PC-3 (cell line): ENCODE data around the gene DUSP8. TPM values are rescaled to one million over a fixed set of nuclear protein-coding genes. Genes with fewer than 3 reads are reported as not detected.

ENCODE experiments used
- ATAC-seq: fragments of 200-7000 bp; cut with Tn5 transposase; 2 replicates; pipeline ENCODE4 v1.9.1; 2020; ENCODE audit warnings: mild to moderate bottlenecking, moderate library complexity
- BruUV-seq: library from RNA; stranded (reverse); fragments of 400-500 nt; replicated peaks from 2 replicates; lab custom pipeline; 2021; lab: Mats Ljungman, UMichigan
- CTCF ChIA-PET: fragments of 300-600 bp; sonication (Branson Sonifier 250); formaldehyde crosslinking; loops from one replicate; lab custom pipeline; 2022; ENCODE audit warnings: antibody characterized with exemption; lab: Charles Lee
- POLR2A ChIA-PET: fragments of 300-600 bp; sonication (Branson Sonifier 250); formaldehyde crosslinking; loops from one replicate; lab custom pipeline; 2022; ENCODE audit warnings: antibody characterized with exemption; ENCODE audit not compliant: unreplicated experiment; lab: Charles Lee
- DNase-seq: peaks from one replicate; pipeline ENCODE4 v3.0.0-alpha.2; 2015
- H2AFZ ChIP-seq: fragments of 300-600 bp; sonication (generic); 2 replicates; pipeline ENCODE4 v1.6.0; 2016; ENCODE audit warnings: antibody characterized with exemption, low read length
- H3F3A ChIP-seq: fragments of 300-600 bp; sonication (generic); one replicate; pipeline ENCODE4 v1.6.0; 2017; ENCODE audit warnings: antibody characterized with exemption, low read length, control low read depth, mild to moderate bottlenecking; ENCODE audit not compliant: unreplicated experiment
- H3K27ac ChIP-seq: fragments of 300-600 bp; sonication (generic); 2 replicates; pipeline ENCODE4 v1.5.1; 2016; ENCODE audit warnings: mild to moderate bottlenecking, low read length
- H3K27me3 ChIP-seq: fragments of 300-600 bp; sonication (generic); 2 replicates; pipeline ENCODE4 v1.6.1; 2016; ENCODE audit warnings: low read length, mixed read lengths
- H3K36me3 ChIP-seq: fragments of 300-600 bp; sonication (generic); 2 replicates; pipeline ENCODE4 v1.6.1; 2016; ENCODE audit warnings: low read depth, mixed run types, low read length, mixed read lengths
- H3K4me1 ChIP-seq: fragments of 300-600 bp; sonication (generic); 2 replicates; pipeline ENCODE4 v1.5.1; 2016; ENCODE audit warnings: low read length; ENCODE audit not compliant: insufficient read depth
- H3K4me2 ChIP-seq: fragments of 300-600 bp; sonication (generic); 2 replicates; pipeline ENCODE4 v1.6.0; 2016; ENCODE audit warnings: low read length
- H3K4me3 ChIP-seq: fragments of 300-600 bp; sonication (generic); 2 replicates; pipeline ENCODE4 v1.5.1; 2016; ENCODE audit warnings: mild to moderate bottlenecking, low read length, mixed read lengths
- H3K79me2 ChIP-seq: fragments of 300-600 bp; sonication (generic); 2 replicates; pipeline ENCODE4 v1.6.1; 2017; ENCODE audit warnings: low read length, mixed read lengths
- H3K9ac ChIP-seq: fragments of 300-600 bp; sonication (generic); 2 replicates; pipeline ENCODE4 v1.6.0; 2016; ENCODE audit warnings: mild to moderate bottlenecking, low read length
- H3K9me2 ChIP-seq: fragments of 300-600 bp; sonication (generic); replicated peaks from 2 replicates; pipeline ENCODE4 v1.6.1; 2016; ENCODE audit warnings: mixed run types, low read length, mixed read lengths
- H3K9me3 ChIP-seq: fragments of 300-600 bp; sonication (generic); 2 replicates; pipeline ENCODE4 v1.6.1; 2016; ENCODE audit warnings: low read length, mixed read lengths
- H4K20me1 ChIP-seq: fragments of 300-600 bp; sonication (generic); 2 replicates; pipeline ENCODE4 v1.6.1; 2016; ENCODE audit warnings: low read length, mixed read lengths
- CTCF ChIP-seq: fragments of 300-600 bp; sonication (generic); conservative IDR thresholded peaks from 2 replicates; pipeline ENCODE4 v1.5.1; 2017; ENCODE audit warnings: antibody characterized with exemption, low read depth, mild to moderate bottlenecking, low read length
- EZH2 ChIP-seq: fragments of 300-600 bp; sonication (generic); IDR thresholded peaks from one replicate; pipeline ENCODE4 v1.6.1; 2017; ENCODE audit warnings: antibody characterized with exemption, mild to moderate bottlenecking, low read length; ENCODE audit not compliant: unreplicated experiment
- EZH2phosphoT487 ChIP-seq: fragments of 300-600 bp; sonication (generic); IDR thresholded peaks from 2 replicates; pipeline ENCODE4 v1.6.1; 2018; ENCODE audit warnings: mild to moderate bottlenecking, antibody characterized with exemption, low read length, borderline replicate concordance
- intact Hi-C: fragments of 100-400 bp; cut with micrococcal nuclease; formaldehyde crosslinking; loops from 2 replicates; pipeline ENCODE4 v1.9.0; 2023
- total RNA-seq: library from RNA; depleted of rRNA; stranded (reverse); fragments of >200 nt; gene quantifications from 2 replicates; pipeline ENCODE4 v1.2.3, GENCODE V29; 2014

The DUSP8 gene
- total RNA-seq, 1 experiment from 2014 or later, result 2.6 TPM

GRCh38 chr11:1509626-1510255 lies 62.3 kb downstream of the DUSP8 start:
- intact Hi-C loops, result loop anchor here (10.0 kb wide), 1 partner anchor 395 kb away; no protein-coding TSS in a partner anchor

GRCh38 chr11:1508986-1509385 lies 63.1 kb downstream of the DUSP8 start:
- H3K27me3 ChIP-seq, result no peaks in the 10 kb centered on the region
- peaks cover 41% of the 10 kb centered on the region for H3K79me2 ChIP-seq
- H2AFZ ChIP-seq, result no peak overlapping the region
- H3K4me1 ChIP-seq, result no peaks in the 10 kb centered on the region
- TF ChIP-seq CTCF (no peak), EZH2phosphoT487 (no peak), EZH2 (no peak)
- CTCF ChIA-PET, result no interaction called here
- POLR2A ChIA-PET, result no interaction called here
- no peak overlapping the region for H3K4me3 ChIP-seq
- no TSS peak for BruUV-seq
- H4K20me1 ChIP-seq, result peaks cover 15% of the 10 kb centered on the region; the same call in 1 of the 2 replicates
- no peak for DNase-seq
- H3K9me2 ChIP-seq, result no peaks in the 10 kb centered on the region
- H3F3A ChIP-seq, result no peaks in the 10 kb centered on the region
- intact Hi-C loops, result no loop called here
- H3K27ac ChIP-seq, result no peak overlapping the region
- H3K9me3 ChIP-seq, result no peaks in the 10 kb centered on the region
- no peak overlapping the region for H3K4me2 ChIP-seq
- H3K9ac ChIP-seq, result no peak overlapping the region
- no peaks in the 10 kb centered on the region for H3K36me3 ChIP-seq
- no peak for ATAC-seq

More at GRCh38 chr11:1509626-1510255, 62.3 kb downstream of the DUSP8 start:
- no TSS peak for BruUV-seq
- Histone ChIP-seq H4K20me1 (peaks cover 21% of the 10 kb centered on the region; the same call in 1 of the 2 replicates), H3K36me3 (no peaks in the 10 kb centered on the region), H3K79me2 (peaks cover 48% of the 10 kb centered on the region), H2AFZ (no peak overlapping the region), H3K4me2 (no peak overlapping the region), H3K9ac (no peak overlapping the region), H3K9me2 (no peaks in the 10 kb centered on the region), H3K9me3 (no peaks in the 10 kb centered on the region), H3K4me1 (no peaks in the 10 kb centered on the region), H3K27me3 (no peaks in the 10 kb centered on the region), H3F3A (no peaks in the 10 kb centered on the region), H3K27ac (no peak overlapping the region), H3K4me3 (no peak overlapping the region)
- ATAC-seq (no peak), DNase-seq (no peak)
- ChIA-PET POLR2A (no interaction called here), CTCF (no interaction called here)
- TF ChIP-seq CTCF (no peak), EZH2phosphoT487 (no peak), EZH2 (no peak)

- Histone ChIP-seq H3K4me1 (no peaks in the 10 kb centered on the region), H3K9me3 (no peaks in the 10 kb centered on the region), H3K9me2 (no peaks in the 10 kb centered on the region), H3K79me2 (peaks cover 36% of the 10 kb centered on the region), H3K27me3 (no peaks in the 10 kb centered on the region), H3K9ac (no peak overlapping the region), H3K4me3 (no peak overlapping the region), H4K20me1 (peaks cover 11% of the 10 kb centered on the region; the same call in 1 of the 2 replicates), H3K36me3 (no peaks in the 10 kb centered on the region), H3K4me2 (no peak overlapping the region), H3F3A (no peaks in the 10 kb centered on the region), H3K27ac (no peak overlapping the region), H2AFZ (no peak overlapping the region)
- ChIA-PET CTCF (no interaction called here), POLR2A (no interaction called here)
- DNase-seq (no peak), ATAC-seq (no peak)
- intact Hi-C loops, result no loop called here
- no peak for TF ChIP-seq CTCF
- TF ChIP-seq EZH2, result no peak
- no peak for TF ChIP-seq EZH2phosphoT487
- no TSS peak for BruUV-seq
Observed at GRCh38 chr11:1508491-1508891, 63.6 kb downstream of the DUSP8 start.
